Rectal smooth muscle tissue (tissue), 1 donor: ENCODE measurements around the gene CCDC32.

ENCODE experiments used
- H3K27ac ChIP-seq: one replicate; pipeline ENCODE4 v1.7.0; 2013; ENCODE audit warnings: low read depth, low read length, inconsistent platforms
- H3K27me3 ChIP-seq: one replicate; pipeline ENCODE4 v1.7.0; 2013; ENCODE audit warnings: low read length; ENCODE audit not compliant: control insufficient read depth, insufficient read depth
- H3K36me3 ChIP-seq: one replicate; pipeline ENCODE4 v1.7.0; 2013; ENCODE audit warnings: low read length; ENCODE audit not compliant: control insufficient read depth, insufficient read depth
- H3K4me1 ChIP-seq: one replicate; pipeline ENCODE4 v1.7.0; 2013; ENCODE audit warnings: low read length; ENCODE audit not compliant: control insufficient read depth, insufficient read depth
- H3K4me3 ChIP-seq: one replicate; pipeline ENCODE4 v1.7.0; 2013; ENCODE audit warnings: low read length
- H3K9ac ChIP-seq: one replicate; pipeline ENCODE4 v1.7.0; 2013; ENCODE audit warnings: low read length

Gene CCDC32

GRCh38 chr15:40534371-40534770, 30.5 kb downstream of the CCDC32 start:
- Histone ChIP-seq H3K9ac (no peak overlapping the region), H3K36me3 (no peaks in the 10 kb centered on the region), H3K27me3 (no peaks in the 10 kb centered on the region), H3K4me3 (no peak overlapping the region), H3K4me1 (no peaks in the 10 kb centered on the region), H3K27ac (no peak overlapping the region)

- Histone ChIP-seq H3K36me3 (no peaks in the 10 kb centered on the region), H3K4me1 (no peaks in the 10 kb centered on the region), H3K27ac (no peak overlapping the region), H3K27me3 (no peaks in the 10 kb centered on the region), H3K9ac (no peak overlapping the region), H3K4me3 (no peak overlapping the region)
Measured at GRCh38 chr15:40533763-40534364, 31.0 kb downstream of the CCDC32 start.

- Histone ChIP-seq H3K27me3 (no peaks in the 10 kb centered on the region), H3K4me3 (no peak overlapping the region), H3K4me1 (no peaks in the 10 kb centered on the region), H3K27ac (no peak overlapping the region), H3K9ac (no peak overlapping the region), H3K36me3 (no peaks in the 10 kb centered on the region)
Measured at GRCh38 chr15:40528801-40529200, 36.0 kb downstream of the CCDC32 start.

GRCh38 chr15:40525855-40526254, 39.0 kb downstream of the CCDC32 start:
- H3K4me1 ChIP-seq, result no peaks in the 10 kb centered on the region
- H3K27me3 ChIP-seq, result no peaks in the 10 kb centered on the region
- H3K36me3 ChIP-seq, result no peaks in the 10 kb centered on the region
- no peak overlapping the region for H3K9ac ChIP-seq
- H3K4me3 ChIP-seq, result no peak overlapping the region
- H3K27ac ChIP-seq, result no peak overlapping the region

- Histone ChIP-seq H3K4me3 (no peak overlapping the region), H3K9ac (no peak overlapping the region), H3K36me3 (no peaks in the 10 kb centered on the region), H3K27me3 (no peaks in the 10 kb centered on the region), H3K4me1 (no peaks in the 10 kb centered on the region), H3K27ac (no peak overlapping the region)
Measured at GRCh38 chr15:40523611-40524010, 41.2 kb downstream of the CCDC32 start.

GRCh38 chr15:40516322-40516721, 48.5 kb downstream of the CCDC32 start:
- Histone ChIP-seq H3K27ac (no peak overlapping the region), H3K4me3 (no peak overlapping the region), H3K36me3 (no peaks in the 10 kb centered on the region), H3K4me1 (no peaks in the 10 kb centered on the region), H3K9ac (no peak overlapping the region), H3K27me3 (no peaks in the 10 kb centered on the region)

- Histone ChIP-seq H3K27me3 (no peaks in the 10 kb centered on the region), H3K36me3 (no peaks in the 10 kb centered on the region), H3K4me1 (no peaks in the 10 kb centered on the region), H3K4me3 (no peak overlapping the region), H3K27ac (no peak overlapping the region), H3K9ac (no peak overlapping the region)
Measured at GRCh38 chr15:40513609-40514008, 51.2 kb downstream of the CCDC32 start.

GRCh38 chr15:40512440-40512839, 52.4 kb downstream of the CCDC32 start:
- Histone ChIP-seq H3K4me3 (no peak overlapping the region), H3K27me3 (no peaks in the 10 kb centered on the region), H3K4me1 (no peaks in the 10 kb centered on the region), H3K36me3 (no peaks in the 10 kb centered on the region), H3K9ac (no peak overlapping the region), H3K27ac (no peak overlapping the region)

GRCh38 chr15:40511472-40512133, 53.2 kb downstream of the CCDC32 start:
- peaks cover 4% of the 10 kb centered on the region for H3K27me3 ChIP-seq
- H3K4me3 ChIP-seq, result peak overlapping the region; percentile 62
- peak overlapping the region; percentile 19 for H3K9ac ChIP-seq
- no peaks in the 10 kb centered on the region for H3K4me1 ChIP-seq
- H3K36me3 ChIP-seq, result no peaks in the 10 kb centered on the region
- no peak overlapping the region for H3K27ac ChIP-seq

- Histone ChIP-seq H3K36me3 (no peaks in the 10 kb centered on the region), H3K4me1 (no peaks in the 10 kb centered on the region), H3K9ac (peak overlapping the region; percentile 19), H3K27ac (no peak overlapping the region), H3K27me3 (peaks cover 4% of the 10 kb centered on the region), H3K4me3 (peak overlapping the region; percentile 62)
Measured at GRCh38 chr15:40511093-40511471, 53.8 kb downstream of the CCDC32 start.

- Histone ChIP-seq H3K4me1 (no peaks in the 10 kb centered on the region), H3K9ac (no peak overlapping the region), H3K4me3 (no peak overlapping the region), H3K36me3 (no peaks in the 10 kb centered on the region), H3K27ac (no peak overlapping the region), H3K27me3 (peaks cover 4% of the 10 kb centered on the region)
Measured at GRCh38 chr15:40510201-40510600, 54.6 kb downstream of the CCDC32 start.

GRCh38 chr15:40508216-40508615, 56.6 kb downstream of the CCDC32 start:
- no peaks in the 10 kb centered on the region for H3K36me3 ChIP-seq
- H3K27me3 ChIP-seq, result peaks cover 4% of the 10 kb centered on the region
- H3K4me3 ChIP-seq, result no peak overlapping the region
- no peaks in the 10 kb centered on the region for H3K4me1 ChIP-seq
- H3K27ac ChIP-seq, result no peak overlapping the region
- H3K9ac ChIP-seq, result no peak overlapping the region

- H3K27ac ChIP-seq, result no peak overlapping the region
- H3K36me3 ChIP-seq, result no peaks in the 10 kb centered on the region
- H3K9ac ChIP-seq, result no peak overlapping the region
- peak overlapping the region; percentile 29 for H3K4me3 ChIP-seq
- peaks cover 6% of the 10 kb centered on the region for H3K27me3 ChIP-seq
- no peaks in the 10 kb centered on the region for H3K4me1 ChIP-seq
Measured at GRCh38 chr15:40506964-40507571, 57.8 kb downstream of the CCDC32 start.
